IPS-20b (cell line): ENCODE results near the gene IL22RA1.
A peak's percentile ranks its signal among the peaks of the same experiment; 100 is the strongest.

Source experiments
- H3K27ac ChIP-seq: one replicate; pipeline ENCODE4 v1.5.1; 2013; ENCODE audit warnings: low read length
- H3K27me3 ChIP-seq: 2 replicates; pipeline ENCODE4 v1.6.1; 2013; ENCODE audit warnings: mild to moderate bottlenecking, low read length, inconsistent platforms; ENCODE audit not compliant: insufficient read depth
- H3K36me3 ChIP-seq: 2 replicates; pipeline ENCODE4 v1.6.1; 2013; ENCODE audit warnings: low read depth, mild to moderate bottlenecking, inconsistent platforms, low read length, moderate library complexity; ENCODE audit not compliant: insufficient read depth
- H3K4me1 ChIP-seq: 2 replicates; pipeline ENCODE4 v1.6.1; 2013; ENCODE audit warnings: mild to moderate bottlenecking, control low read depth, inconsistent platforms, low read length, moderate library complexity; ENCODE audit not compliant: insufficient read depth
- H3K4me3 ChIP-seq: 2 replicates; pipeline ENCODE4 v1.5.1; 2013; ENCODE audit warnings: mild to moderate bottlenecking, low read length, inconsistent platforms
- H3K9ac ChIP-seq: 2 replicates; pipeline ENCODE4 v1.6.1; 2013; ENCODE audit warnings: low read depth, mild to moderate bottlenecking, inconsistent platforms, low read length, moderate library complexity
- H3K9me3 ChIP-seq: 2 replicates; pipeline ENCODE4 v1.6.1; 2013; ENCODE audit warnings: mild to moderate bottlenecking, low read depth, low read length, inconsistent platforms; ENCODE audit not compliant: insufficient read depth

The IL22RA1 gene

DNA sequence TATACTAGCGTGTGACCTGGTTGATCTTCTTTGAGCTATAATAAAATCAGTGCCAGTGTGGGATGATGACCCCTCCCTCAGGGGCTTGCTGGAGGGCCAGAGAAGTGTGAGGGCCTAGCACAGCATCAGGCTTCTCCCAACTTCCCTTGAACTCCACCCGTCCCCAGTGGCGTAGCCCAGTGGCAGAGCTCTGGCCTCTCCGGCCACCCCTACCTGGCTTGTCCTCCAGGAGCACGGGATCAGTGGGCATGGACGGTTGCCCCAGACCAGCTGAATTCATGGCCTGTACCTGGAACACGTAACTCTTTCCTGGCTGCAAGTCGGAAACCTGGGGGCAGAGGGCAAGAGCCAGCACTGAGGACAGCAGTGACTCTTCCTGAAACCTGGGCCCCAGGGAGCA is 67.0 kb downstream of the IL22RA1 start:
- Histone ChIP-seq H3K9me3 (no peaks in the 10 kb centered on the region), H3K9ac (no peak overlapping the region), H3K27ac (no peak overlapping the region), H3K27me3 (peaks cover 9% of the 10 kb centered on the region; the same call in 1 of the 2 replicates), H3K36me3 (no peaks in the 10 kb centered on the region), H3K4me1 (peaks cover 4% of the 10 kb centered on the region; the same call in 1 of the 2 replicates), H3K4me3 (no peak overlapping the region)

DNA sequence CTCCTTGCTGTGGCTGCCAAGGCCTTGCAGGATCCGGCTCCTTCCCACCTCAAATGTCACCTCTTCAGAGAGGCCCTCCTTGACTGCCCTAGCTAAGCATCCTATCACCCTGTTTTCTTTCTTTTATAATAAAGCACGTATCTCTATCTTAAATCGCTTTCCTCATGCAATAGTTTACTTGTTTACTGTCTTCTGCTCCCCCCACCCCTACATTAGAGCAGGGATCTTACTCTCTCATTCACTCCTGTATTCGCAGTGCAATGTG is 67.4 kb downstream of the IL22RA1 start:
- peaks cover 9% of the 10 kb centered on the region; the same call in 1 of the 2 replicates for H3K27me3 ChIP-seq
- no peak overlapping the region for H3K4me3 ChIP-seq
- H3K9ac ChIP-seq: no peak overlapping the region
- no peaks in the 10 kb centered on the region for H3K9me3 ChIP-seq
- peaks cover 4% of the 10 kb centered on the region; the same call in 1 of the 2 replicates for H3K4me1 ChIP-seq
- H3K36me3 ChIP-seq: no peaks in the 10 kb centered on the region
- no peak overlapping the region for H3K27ac ChIP-seq

- H3K4me3 ChIP-seq: no peak overlapping the region
These were observed 67.9 kb downstream of the IL22RA1 start for GRCh38 chr1:24074817-24075589.

DNA sequence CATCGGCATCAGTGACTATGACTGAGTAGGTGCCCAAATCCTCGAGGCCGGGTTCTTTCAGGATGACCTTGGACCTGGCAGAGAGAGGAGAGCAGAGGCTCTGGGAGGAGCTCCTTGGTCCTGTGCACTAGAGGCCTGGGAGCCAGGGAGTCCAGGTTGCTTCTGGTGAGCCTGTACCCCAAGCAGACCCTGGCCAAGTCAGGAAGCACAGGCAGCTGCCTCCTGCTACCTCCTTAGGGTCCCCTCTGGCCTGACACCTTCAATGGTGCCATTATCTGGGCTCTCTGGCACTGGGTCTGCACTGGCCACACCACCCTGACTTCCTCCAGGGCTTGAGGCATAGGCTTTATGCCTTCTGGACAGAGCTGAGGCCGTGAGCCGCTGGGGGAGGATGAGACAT is 68.7 kb downstream of the IL22RA1 start:
- Histone ChIP-seq H3K4me3 (no peak overlapping the region), H3K9me3 (no peaks in the 10 kb centered on the region), H3K36me3 (no peaks in the 10 kb centered on the region)

More at GRCh38 chr1:24074817-24075589, 67.9 kb downstream of the IL22RA1 start:
- H3K4me1 ChIP-seq: peaks cover 4% of the 10 kb centered on the region; the same call in 1 of the 2 replicates
- H3K36me3 ChIP-seq: no peaks in the 10 kb centered on the region
- H3K27me3 ChIP-seq: peaks cover 9% of the 10 kb centered on the region; the same call in 1 of the 2 replicates
- H3K27ac ChIP-seq: no peak overlapping the region
- H3K9me3 ChIP-seq: no peaks in the 10 kb centered on the region
- H3K9ac ChIP-seq: no peak overlapping the region

DNA sequence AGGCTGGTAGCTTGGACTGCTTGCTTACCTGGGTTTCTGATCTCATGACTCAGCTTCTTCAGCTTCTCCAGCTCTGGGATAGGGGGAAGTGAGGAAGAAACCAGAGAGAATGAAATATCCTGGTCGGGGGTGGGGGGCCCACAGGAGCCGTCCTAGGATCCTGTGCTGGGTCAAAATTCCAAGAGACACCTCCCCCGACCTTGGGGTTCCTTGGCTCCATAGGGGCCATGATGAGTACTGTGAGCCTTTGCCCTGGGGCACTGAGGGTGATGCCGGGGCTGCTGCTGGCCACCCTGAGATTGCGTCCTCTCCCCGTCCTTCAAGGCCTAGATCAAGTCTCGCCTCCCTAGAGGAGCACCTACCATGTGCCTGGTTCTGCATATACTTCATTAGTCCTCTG is 71.0 kb downstream of the IL22RA1 start:
- Histone ChIP-seq H3K4me1 (peaks cover 4% of the 10 kb centered on the region; the same call in 1 of the 2 replicates), H3K27me3 (peaks cover 9% of the 10 kb centered on the region; the same call in 1 of the 2 replicates), H3K9ac (no peak overlapping the region), H3K4me3 (no peak overlapping the region), H3K27ac (no peak overlapping the region), H3K9me3 (no peaks in the 10 kb centered on the region), H3K36me3 (no peaks in the 10 kb centered on the region)

More for the DNA sequence above, 68.7 kb downstream of the IL22RA1 start:
- H3K27ac ChIP-seq: no peak overlapping the region
- H3K4me1 ChIP-seq: peaks cover 4% of the 10 kb centered on the region; the same call in 1 of the 2 replicates
- no peak overlapping the region for H3K9ac ChIP-seq
- peaks cover 9% of the 10 kb centered on the region; the same call in 1 of the 2 replicates for H3K27me3 ChIP-seq

GRCh38 chr1:24070821-24071393 is 72.0 kb downstream of the IL22RA1 start:
- Histone ChIP-seq H3K27me3 (peaks cover 9% of the 10 kb centered on the region; the same call in 1 of the 2 replicates), H3K27ac (no peak overlapping the region), H3K9me3 (no peaks in the 10 kb centered on the region), H3K9ac (peak overlapping the region; percentile 27; the same call in 1 of the 2 replicates), H3K4me1 (peaks cover 4% of the 10 kb centered on the region; the same call in 1 of the 2 replicates), H3K36me3 (no peaks in the 10 kb centered on the region), H3K4me3 (peak overlapping the region; percentile 59)

- Histone ChIP-seq H3K4me1 (peaks cover 4% of the 10 kb centered on the region; the same call in 1 of the 2 replicates), H3K9ac (no peak overlapping the region), H3K9me3 (no peaks in the 10 kb centered on the region), H3K27me3 (peaks cover 9% of the 10 kb centered on the region; the same call in 1 of the 2 replicates), H3K36me3 (no peaks in the 10 kb centered on the region), H3K4me3 (no peak overlapping the region), H3K27ac (no peak overlapping the region)
These were observed 73.1 kb downstream of the IL22RA1 start for GRCh38 chr1:24069817-24070216.
